ENCODE measurements around the gene TRIM14.

DNA sequence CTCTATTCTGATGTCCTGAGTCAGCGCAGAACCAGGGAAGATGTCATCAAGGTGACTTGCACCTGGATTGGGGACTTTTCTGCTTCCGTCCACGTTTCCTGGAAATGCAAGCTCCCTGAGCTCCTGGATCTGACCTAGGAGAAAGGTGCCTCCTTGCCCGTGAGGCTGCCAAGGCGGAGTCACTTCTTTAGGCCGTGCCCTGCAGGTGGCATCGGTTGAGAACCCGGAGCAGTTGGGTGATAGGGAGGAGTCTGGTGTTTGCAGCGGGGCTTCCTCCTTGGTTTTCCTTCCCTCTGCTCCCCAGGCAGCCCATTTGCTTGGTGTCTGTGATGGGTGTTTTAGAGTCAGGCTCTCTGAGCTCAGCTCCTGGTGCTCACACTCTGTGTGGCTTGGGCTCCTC lies 47.3 kb downstream of the TRIM14 start:
- TF ChIP-seq, protein P1, sequence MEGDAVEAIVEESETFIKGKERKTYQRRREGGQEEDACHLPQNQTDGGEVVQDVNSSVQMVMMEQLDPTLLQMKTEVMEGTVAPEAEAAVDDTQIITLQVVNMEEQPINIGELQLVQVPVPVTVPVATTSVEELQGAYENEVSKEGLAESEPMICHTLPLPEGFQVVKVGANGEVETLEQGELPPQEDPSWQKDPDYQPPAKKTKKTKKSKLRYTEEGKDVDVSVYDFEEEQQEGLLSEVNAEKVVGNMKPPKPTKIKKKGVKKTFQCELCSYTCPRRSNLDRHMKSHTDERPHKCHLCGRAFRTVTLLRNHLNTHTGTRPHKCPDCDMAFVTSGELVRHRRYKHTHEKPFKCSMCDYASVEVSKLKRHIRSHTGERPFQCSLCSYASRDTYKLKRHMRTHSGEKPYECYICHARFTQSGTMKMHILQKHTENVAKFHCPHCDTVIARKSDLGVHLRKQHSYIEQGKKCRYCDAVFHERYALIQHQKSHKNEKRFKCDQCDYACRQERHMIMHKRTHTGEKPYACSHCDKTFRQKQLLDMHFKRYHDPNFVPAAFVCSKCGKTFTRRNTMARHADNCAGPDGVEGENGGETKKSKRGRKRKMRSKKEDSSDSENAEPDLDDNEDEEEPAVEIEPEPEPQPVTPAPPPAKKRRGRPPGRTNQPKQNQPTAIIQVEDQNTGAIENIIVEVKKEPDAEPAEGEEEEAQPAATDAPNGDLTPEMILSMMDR (tag by site-specific recombination; IDR thresholded peaks at IDR 0.05), result no peak
- no peak for TF ChIP-seq GLIS2 (tag by site-specific recombination; IDR thresholded peaks at IDR 0.05)
- no peak for TF ChIP-seq ZNF211 (tag by site-specific recombination; IDR thresholded peaks at IDR 0.05; ENCODE audit: low read depth)
- no peak for TF ChIP-seq ZNF184 (tag by site-specific recombination; IDR thresholded peaks at IDR 0.05)
- TF ChIP-seq ZNF174 (tag by site-specific recombination; IDR thresholded peaks at IDR 0.05), result no peak
- no peak for TF ChIP-seq PRDM4 (tag by site-specific recombination; IDR thresholded peaks at IDR 0.05)
- no peak for TF ChIP-seq YY1 (tag by site-specific recombination; IDR thresholded peaks at IDR 0.05)
- TF ChIP-seq SETDB1 (IDR thresholded peaks at IDR 0.05; ENCODE audit: insufficient read length, low read length), result no peak
- no peak for TF ChIP-seq ZNF76 (tag by site-specific recombination; IDR thresholded peaks at IDR 0.05; ENCODE audit: borderline replicate concordance, low read depth)
